HepG2 (cell line): ENCODE results near the gene TEX26. TPM values are rescaled to one million over a fixed set of nuclear protein-coding genes. Genes with fewer than 3 reads are reported as not detected.

ENCODE experiments used
- ATAC-seq: fragments of 200-7000 bp; cut with Tn5 transposase; 3 replicates; pipeline ENCODE4 v1.9.1; 2020; ENCODE audit warnings: mild to moderate bottlenecking, moderate library complexity
- BruUV-seq: library from RNA; stranded (reverse); fragments of 400-500 nt; replicated peaks from 2 replicates; lab custom pipeline; 2021; lab: Mats Ljungman, UMichigan
- CTCF ChIA-PET: fragments of 300-600 bp; formaldehyde crosslinking; extraction: SDS; loops from one replicate; lab custom pipeline; 2021; ENCODE audit warnings: low total read pairs, inconsistent platforms, low intra/inter-chr PET ratio; lab: Yijun Ruan, JAX
- POLR2A ChIA-PET: fragments of 350-600 bp; sonication (Branson Sonifier 250); formaldehyde crosslinking; loops from one replicate; lab custom pipeline; 2020; ENCODE audit warnings: antibody characterized with exemption, inconsistent platforms; lab: Yijun Ruan, JAX
- DNase-seq: peaks from one replicate; pipeline ENCODE4 v3.0.0-alpha.2; 2015; ENCODE audit warnings: low spot score
- FAIRE-seq: peaks from 3 replicates; lab custom pipeline; 2011; peaks lifted over from hg19 to GRCh38; lab: Jason Lieb, UNC
- H2AFZ ChIP-seq: one replicate; pipeline ENCODE4 v1.6.1; 2011; ENCODE audit warnings: low read length, inconsistent platforms
- H3K27ac ChIP-seq: fragments of 300-600 bp; 3 replicates; pipeline ENCODE4 v1.8.0; 2011; ENCODE audit warnings: mixed run types, mild to moderate bottlenecking, mixed read lengths, low read length, inconsistent platforms; ENCODE audit not compliant: insufficient read depth; ENCODE audit errors: extremely low read length
- H3K27me3 ChIP-seq, 2 experiments: fragments of 200-600 bp in 1 of 2; 2 replicates in 1 of 2; 3 replicates in 1 of 2; pipeline versions ENCODE4 v1.6.0 to v1.8.0; 2011; ENCODE audit warnings: low read length in 2 of 2, mild to moderate bottlenecking in 2 of 2, moderate library complexity in 2 of 2, inconsistent platforms in 1 of 2; ENCODE audit not compliant: insufficient read depth in 2 of 2, control insufficient read depth in 1 of 2
- H3K36me3 ChIP-seq, 2 experiments: fragments of 200-600 bp in 1 of 2; replicated peaks in 1 of 2; 2 replicates in 1 of 2; 3 replicates in 1 of 2; pipeline versions ENCODE4 v1.5.1 to v1.8.0; 2011; ENCODE audit warnings: low read length in 2 of 2, inconsistent platforms in 1 of 2; ENCODE audit not compliant: insufficient read depth in 2 of 2, control insufficient read depth in 1 of 2
- H3K4me1 ChIP-seq: 2 replicates; pipeline ENCODE4 v1.5.1; 2012; ENCODE audit warnings: low read length, inconsistent platforms; ENCODE audit not compliant: insufficient read depth
- H3K4me2 ChIP-seq: 2 replicates; pipeline ENCODE4 v1.6.0; 2011; ENCODE audit warnings: low read depth, low read length, inconsistent platforms
- H3K4me3 ChIP-seq, 3 experiments: fragments of 200-600 bp in 1 of 3; sonication (generic), shearing (Covaris generic) in 1 of 3; replicated peaks in 1 of 3; 2 replicates each; pipeline ENCODE4 v1.5.1; 2011 to 2016; ENCODE audit warnings: low read length in 3 of 3, inconsistent platforms in 2 of 3, low read depth in 2 of 3, mild to moderate bottlenecking in 2 of 3, control low read depth in 1 of 3, mixed read lengths in 1 of 3; ENCODE audit not compliant: insufficient read depth in 1 of 3
- H3K79me2 ChIP-seq: one replicate; pipeline ENCODE4 v1.6.1; 2011; ENCODE audit warnings: low read length, inconsistent platforms; ENCODE audit not compliant: insufficient read depth
- H3K9ac ChIP-seq: 2 replicates; pipeline ENCODE4 v1.6.0; 2011; ENCODE audit warnings: mild to moderate bottlenecking, low read depth, low read length, inconsistent platforms; ENCODE audit not compliant: insufficient read depth
- H3K9me3 ChIP-seq: 2 replicates; pipeline ENCODE4 v1.5.1; 2012; ENCODE audit warnings: mild to moderate bottlenecking, low read length
- H4K20me1 ChIP-seq: 2 replicates; pipeline ENCODE4 v1.6.0; 2011; ENCODE audit warnings: inconsistent platforms, mild to moderate bottlenecking, low read length, moderate library complexity; ENCODE audit not compliant: insufficient read depth
- NCOA1 ChIP-seq: sonication (generic); formaldehyde crosslinking; IDR thresholded peaks from 2 replicates; pipeline ENCODE4 v1.9.0; 2021; ENCODE audit warnings: missing genetic modification reagents
- POLR2G ChIP-seq: fragments of 200-400 bp; formaldehyde crosslinking; IDR thresholded peaks from 2 replicates; pipeline ENCODE4 v1.6.1; 2018; ENCODE audit warnings: mild to moderate bottlenecking, low read depth, low read length, moderate library complexity
- SATB2 ChIP-seq: sonication (generic); formaldehyde crosslinking; IDR thresholded peaks from 2 replicates; pipeline ENCODE4 v1.5.0; 2020; ENCODE audit warnings: missing genetic modification reagents
- STAG1 ChIP-seq: sonication (generic); formaldehyde crosslinking; IDR thresholded peaks from 2 replicates; pipeline ENCODE4 v1.4.0; 2020; ENCODE audit warnings: missing genetic modification reagents
- TBX2 ChIP-seq: sonication (generic); formaldehyde crosslinking; IDR thresholded peaks from 2 replicates; pipeline ENCODE4 v1.5.0; 2020; ENCODE audit warnings: missing genetic modification reagents, mild to moderate bottlenecking, borderline replicate concordance
- ZBTB20 ChIP-seq: sonication (generic); formaldehyde crosslinking; IDR thresholded peaks from 2 replicates; pipeline ENCODE4 v1.8.1; 2023; ENCODE audit warnings: missing genetic modification reagents, low read depth, mild to moderate bottlenecking, borderline replicate concordance
- ZFY ChIP-seq: sonication (generic); formaldehyde crosslinking; IDR thresholded peaks from 2 replicates; pipeline ENCODE4 v1.4.0; 2020; ENCODE audit warnings: missing genetic modification reagents
- ZNF614 ChIP-seq: IDR thresholded peaks from 2 replicates; pipeline ENCODE4 v1.6.1; 2018; ENCODE audit warnings: missing biosample characterization, missing genetic modification reagents, inconsistent platforms, borderline replicate concordance
- ZNF639 ChIP-seq: conservative IDR thresholded peaks from 2 replicates; pipeline ENCODE4 v1.6.1; 2018; ENCODE audit warnings: missing genetic modification reagents
- ZNF687 ChIP-seq: sonication (generic); formaldehyde crosslinking; IDR thresholded peaks from 2 replicates; pipeline ENCODE4 v1.5.1; 2020; ENCODE audit warnings: mild to moderate bottlenecking, missing genetic modification reagents, moderate library complexity
- ZNF713 ChIP-seq: sonication (generic); formaldehyde crosslinking; IDR thresholded peaks from 2 replicates; pipeline ENCODE4 v1.4.0; 2020; ENCODE audit warnings: mild to moderate bottlenecking, missing genetic modification reagents
- WGBS: methylation state at CpG from one replicate; pipeline ENCODE4 v1.1.6; 2017; ENCODE audit warnings: low lambda C conversion rate; 5-methylcytosine and 5-hydroxymethylcytosine counted together
- in situ Hi-C: cut with HindIII; loops from 2 replicates; pipeline ENCODE4 v1.10.0; 2017; ENCODE audit warnings: low pct_unique_long_range_greater_than_20kb; ENCODE audit not compliant: extremely low pct_ligation_motif_present
- intact Hi-C: fragments of 100-400 bp; cut with micrococcal nuclease; formaldehyde crosslinking; loops from one replicate; pipeline ENCODE4 v1.10.0; 2022; ENCODE audit not compliant: unreplicated experiment
- polyA plus RNA-seq, 8 experiments: library from polyadenylated mRNA; depleted of rRNA in 3 of 8; stranded (reverse) in 7 of 8; unstranded in 1 of 8; fragments of >200 nt; fragmentation: Illumina TruSeq in 4 of 8; extraction: Trizol in 4 of 8; gene quantifications; 2 replicates each; pipeline versions ENCODE4 v1.2.1 to v1.2.3, GENCODE V29; 2011 to 2016; ENCODE audit warnings: low read depth in 4 of 8, missing spikeins in 1 of 8, mixed read lengths in 1 of 8; ENCODE audit not compliant: insufficient read depth in 1 of 8
- total RNA-seq, 5 experiments: library from RNA; depleted of rRNA; stranded (reverse); fragments of >200 nt; fragmentation: Illumina TruSeq; extraction: Trizol; gene quantifications; 2 replicates each; pipeline ENCODE4 v1.2.3, GENCODE V29; 2016; ENCODE audit warnings: low read depth in 1 of 5

TEX26 gene
- total and polyA plus RNA-seq, 2 of the 13 experiments (the other 11 are each of a cell fraction or from before 2014, with no cell fraction given), result not detected

- TF ChIP-seq ZNF713 (CRISPR knock-in tag), result no peak
Observed at GRCh38 chr13:31010296-31010695, 77.8 kb downstream of the TEX26 start (continued).

- CTCF ChIA-PET, result no interaction called here
- Histone ChIP-seq H3K27ac (no peak overlapping the region), H3K9ac (no peak overlapping the region), H3K79me2 (no peaks in the 10 kb centered on the region), H3K27me3 (peaks cover 0 to 1% of the 10 kb centered on the region in 2 experiments; a peak in 2 of 5 replicates), H3K9me3 (no peaks in the 10 kb centered on the region), H2AFZ (no peak overlapping the region), H3K36me3 (no peaks in the 10 kb centered on the region), H3K4me1 (no peaks in the 10 kb centered on the region), H3K4me2 (no peak overlapping the region), H4K20me1 (no peaks in the 10 kb centered on the region), H3K4me3 (no peak overlapping the region)
- POLR2A ChIA-PET, result no interaction called here
- no TSS peak for BruUV-seq
- TF ChIP-seq NCOA1 (CRISPR knock-in tag), result no peak
- TF ChIP-seq ZFY (CRISPR knock-in tag), result no peak
- TF ChIP-seq POLR2G, result no peak
- no peak for TF ChIP-seq ZNF687 (CRISPR knock-in tag)
- TF ChIP-seq ZNF639 (CRISPR knock-in tag), result no peak
- no peak for TF ChIP-seq SATB2
- no peak for TF ChIP-seq STAG1
- no peak for TF ChIP-seq TBX2 (CRISPR knock-in tag)
- TF ChIP-seq ZNF614 (CRISPR knock-in tag), result no peak
- TF ChIP-seq ZBTB20 (CRISPR knock-in tag), result no peak
- intact Hi-C loops (no loop called here), in situ Hi-C loops (no loop called here)
- DNase-seq (no peak), FAIRE-seq (no peak), ATAC-seq (no peak)
- 2% methylated on average over 5 of the region's 5 CpGs for WGBS
Observed at GRCh38 chr13:31011193-31011860, 78.9 kb downstream of the TEX26 start.
